Central memory CD8-positive, alpha-beta T cell (primary cell): ENCODE measurements around the gene GET3.
"Not testable (repeated sequence)": the region's sequence is repeated elsewhere in the genome, so short reads cannot be mapped to it uniquely, and the experiment has no call there.

Experiments
- ATAC-seq: fragments of 150-1000 bp; cut with Tn5 transposase; replicated peaks from 2 replicates; pipeline ENCODE4 v1.10.0; 2022; ENCODE audit warnings: mild to moderate bottlenecking, moderate FRiP score, moderate number of reproducible peaks; ENCODE audit not compliant: poor library complexity, severe bottlenecking; ENCODE audit errors: extremely low read depth
- DNase-seq, 2 donors: peaks; one replicate each; pipeline ENCODE4 v3.0.0; 2021; ENCODE audit warnings: low spot score in 2 of 2
- H3K27ac Mint-ChIP-seq: one replicate; pipeline ENCODE4 v1.8.0; 2022; ENCODE audit warnings: low read depth, mild to moderate bottlenecking, moderate library complexity, mixed read lengths
- H3K27me3 Mint-ChIP-seq: one replicate; pipeline ENCODE4 v1.8.0; 2022; ENCODE audit warnings: mixed read lengths
- H3K36me3 Mint-ChIP-seq: one replicate; pipeline ENCODE4 v1.8.0; 2022; ENCODE audit warnings: mild to moderate bottlenecking, moderate library complexity, mixed read lengths; ENCODE audit not compliant: insufficient read depth
- H3K4me1 Mint-ChIP-seq: one replicate; pipeline ENCODE4 v1.8.0; 2022; ENCODE audit warnings: mixed read lengths
- H3K4me3 Mint-ChIP-seq: one replicate; pipeline ENCODE4 v1.8.0; 2022; ENCODE audit warnings: mild to moderate bottlenecking, moderate library complexity, mixed read lengths
- H3K9me3 Mint-ChIP-seq: one replicate; pipeline ENCODE4 v1.8.0; 2022; ENCODE audit warnings: mixed read lengths

Gene GET3

DNA sequence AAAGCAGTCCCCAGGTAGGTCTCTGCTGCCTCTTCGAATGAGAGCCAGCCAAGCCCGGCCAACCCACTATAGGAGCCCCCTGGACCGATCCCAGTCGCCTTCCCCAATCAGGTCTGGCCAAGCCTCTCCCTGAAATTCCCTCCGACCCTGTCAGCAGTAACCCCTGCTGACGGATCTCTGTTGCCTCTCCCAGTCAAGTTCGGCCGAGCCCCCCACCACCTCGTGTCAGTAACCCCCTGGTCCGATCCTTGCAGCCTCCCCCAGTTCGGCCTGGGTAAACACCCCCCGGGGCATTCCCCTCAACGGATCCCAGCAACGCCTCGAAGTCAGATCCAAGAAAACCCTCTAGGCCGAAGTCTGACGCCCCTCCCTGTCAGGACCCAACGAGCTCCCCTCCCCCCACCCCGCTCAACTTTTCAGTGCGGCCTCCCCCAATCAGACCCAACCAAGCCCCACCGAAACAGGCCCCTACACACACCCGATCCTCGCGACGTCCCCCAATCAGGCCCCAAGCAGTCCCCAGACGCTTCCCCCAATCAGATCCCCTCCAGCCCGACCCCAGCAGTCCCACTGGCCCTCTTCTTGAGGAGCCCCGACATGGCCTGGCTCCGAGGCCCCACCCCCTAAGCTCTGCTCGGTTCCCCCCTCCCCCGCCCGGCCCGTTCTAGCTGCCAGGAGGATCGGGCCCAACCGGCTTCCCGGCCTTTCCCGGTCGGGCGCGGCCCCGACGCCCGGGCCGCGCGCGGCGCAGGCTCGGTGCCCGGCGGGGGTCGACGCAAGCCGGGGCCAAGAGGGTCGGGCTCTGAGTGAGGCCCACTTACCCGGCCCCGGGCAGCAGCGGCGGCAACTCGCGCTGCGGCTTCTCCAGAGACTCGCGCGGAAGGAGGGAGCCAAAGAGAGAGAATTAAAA, 15.4 kb upstream of the GET3 start:
- H3K36me3 Mint-ChIP-seq, result peaks cover 23% of the 10 kb centered on the region
- ATAC-seq (peak; percentile 39), DNase-seq (peak in 1 of 2 donors; percentile 24)
- H3K9me3 Mint-ChIP-seq, result no peaks in the 10 kb centered on the region
- H3K4me1 Mint-ChIP-seq, result peaks cover 44% of the 10 kb centered on the region
- H3K27me3 Mint-ChIP-seq, result no peaks in the 10 kb centered on the region
- H3K27ac Mint-ChIP-seq, result peak overlapping the region; percentile 95
- H3K4me3 Mint-ChIP-seq, result peak overlapping the region; percentile 89

DNA sequence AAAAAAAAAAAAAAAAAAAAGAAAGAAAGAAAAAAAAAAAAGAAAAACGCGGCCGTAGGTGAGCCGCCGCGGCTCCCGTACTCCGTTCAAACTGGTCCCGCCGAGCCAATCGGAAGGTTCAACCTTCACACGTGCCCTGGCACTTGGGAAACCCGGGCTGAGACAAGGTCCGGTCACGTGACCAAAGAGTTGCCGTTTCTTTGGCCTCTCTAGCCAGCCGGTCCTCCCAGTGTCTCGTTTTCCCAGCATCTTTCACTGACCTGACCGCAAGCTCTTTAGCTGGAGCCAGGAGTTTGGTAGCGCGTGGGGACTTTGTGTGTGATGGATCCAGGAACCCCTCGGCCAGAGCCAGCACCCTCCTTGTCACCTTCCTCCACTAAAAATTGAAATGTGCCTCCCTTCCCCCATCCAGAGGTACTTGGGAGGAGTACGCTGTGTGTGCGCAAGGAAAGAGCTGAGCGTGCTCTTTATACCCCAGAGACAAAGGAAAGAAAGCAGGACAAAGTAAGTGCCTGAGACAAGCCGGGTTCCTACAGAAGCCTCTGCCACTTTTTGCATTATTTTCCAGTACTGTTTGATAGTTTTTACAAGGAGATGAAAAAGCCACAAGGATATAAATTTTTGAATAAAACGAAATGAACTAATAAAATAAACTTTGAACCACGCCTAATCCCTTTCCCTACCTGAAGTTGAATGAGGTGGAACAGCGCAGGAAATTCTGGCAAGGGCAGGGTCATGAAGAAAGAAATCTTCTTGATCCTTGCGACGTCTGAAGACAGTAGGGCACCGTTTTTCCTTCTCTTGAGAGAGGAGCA, 14.5 kb upstream of the GET3 start:
- DNase-seq, result peak; percentile 75 to 89
- Mint-ChIP-seq H3K4me1 (peaks cover 44% of the 10 kb centered on the region), H3K27ac (peak overlapping the region; percentile 95), H3K27me3 (no peaks in the 10 kb centered on the region), H3K9me3 (no peaks in the 10 kb centered on the region), H3K36me3 (peaks cover 24% of the 10 kb centered on the region), H3K4me3 (peak overlapping the region; percentile 89)
- peak; percentile 95 for ATAC-seq

DNA sequence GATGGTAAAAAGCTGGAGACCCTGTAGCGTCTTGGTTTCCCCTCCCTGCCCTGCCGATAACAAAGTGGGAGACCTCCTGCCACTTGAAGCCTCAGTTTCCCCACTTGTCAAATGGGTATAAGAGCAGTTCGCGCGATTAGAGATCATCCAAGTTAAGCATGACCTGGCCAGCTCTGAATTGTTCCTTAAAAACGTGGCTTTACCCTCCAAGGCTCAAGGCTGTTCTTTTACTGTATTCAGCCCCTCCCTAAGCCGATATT, 14.0 kb upstream of the GET3 start:
- no peak for DNase-seq

DNA sequence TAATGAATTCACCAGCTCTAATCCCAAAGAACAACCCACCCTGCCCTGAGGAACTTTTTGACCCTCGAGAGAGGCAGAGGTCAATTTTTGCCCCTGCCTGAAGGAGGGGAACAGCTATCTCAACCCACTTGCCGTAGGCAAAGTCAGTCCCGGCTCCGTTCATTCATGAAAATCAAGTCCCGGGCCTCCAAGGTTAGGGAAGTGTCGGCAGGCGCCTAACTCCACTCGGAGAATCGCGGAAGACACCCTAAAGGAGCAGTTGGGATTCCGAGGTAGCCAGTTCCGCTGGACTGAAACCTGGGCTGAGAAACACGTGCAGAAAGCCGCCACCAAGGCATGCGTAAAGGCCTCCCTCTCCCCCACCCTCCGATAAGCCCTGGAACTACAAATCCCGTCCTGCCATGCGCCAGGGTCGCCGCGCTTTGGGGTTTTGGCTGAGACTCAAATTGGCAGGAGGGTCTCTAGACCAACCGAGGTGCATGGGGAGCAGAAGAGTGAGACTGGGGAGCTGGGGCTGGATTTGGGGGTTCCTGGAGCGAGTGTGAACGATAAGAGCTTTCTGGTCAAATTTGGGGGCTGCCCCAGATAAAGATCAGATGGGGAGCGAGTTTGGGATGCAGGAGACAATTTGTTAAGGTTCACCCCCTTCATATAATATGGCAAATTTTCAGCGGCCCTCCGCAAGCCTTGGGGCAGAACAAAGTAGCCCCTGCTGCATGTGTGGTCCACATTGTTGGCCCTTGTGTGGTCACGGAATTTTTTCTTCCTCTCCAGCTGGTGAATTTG, 13.5 kb upstream of the GET3 start, which contains the start of gene TNPO2:
TSS of gene TNPO2 (minus strand) at position 292 of the 786 bp plus-strand sequence. CDS start 2,955 bp downstream, outside the sequence.
- H3K4me3 Mint-ChIP-seq, result peak within 1 kb of the TSS; percentile 89
- DNase-seq (peak; percentile 22 to 32), ATAC-seq (no peak)
- peaks cover 41% of the 10 kb centered on the region for H3K4me1 Mint-ChIP-seq
- no peaks in the 10 kb centered on the region for H3K27me3 Mint-ChIP-seq
- H3K36me3 Mint-ChIP-seq, result peaks cover 26% of the 10 kb centered on the region
- H3K9me3 Mint-ChIP-seq, result no peaks in the 10 kb centered on the region
- H3K27ac Mint-ChIP-seq, result peak within 1 kb of the TSS; percentile 95

More for the DNA sequence above, 14.0 kb upstream of the GET3 start:
- peak overlapping the region; percentile 89 for H3K4me3 Mint-ChIP-seq
- peak overlapping the region; percentile 95 for H3K27ac Mint-ChIP-seq
- no peaks in the 10 kb centered on the region for H3K27me3 Mint-ChIP-seq
- peaks cover 44% of the 10 kb centered on the region for H3K4me1 Mint-ChIP-seq
- H3K9me3 Mint-ChIP-seq, result no peaks in the 10 kb centered on the region
- H3K36me3 Mint-ChIP-seq, result peaks cover 23% of the 10 kb centered on the region
- no peak for ATAC-seq

DNA sequence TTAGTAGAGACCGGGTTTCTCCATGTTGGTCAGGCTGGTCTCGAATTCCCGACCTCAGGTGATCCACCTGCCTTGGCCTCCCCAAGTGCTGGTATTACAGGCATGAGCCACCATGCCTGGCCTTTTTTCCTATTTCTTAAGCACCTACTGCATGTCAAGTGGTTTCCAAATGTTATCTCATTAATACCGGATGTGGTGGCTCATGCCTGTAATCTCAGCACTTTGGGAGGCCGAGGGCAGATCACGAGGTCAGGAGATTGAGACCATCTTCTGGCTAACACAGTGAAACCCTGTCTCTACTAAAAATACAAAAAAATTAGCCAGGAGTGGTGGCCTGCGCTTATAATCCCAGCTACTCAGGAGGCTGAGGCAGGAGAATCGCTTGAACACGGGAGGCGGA, 11.7 kb upstream of the GET3 start:
- Mint-ChIP-seq H3K4me1 (peaks cover 44% of the 10 kb centered on the region), H3K36me3 (peaks cover 38% of the 10 kb centered on the region)
- not testable (repeated sequence) for H3K4me3 Mint-ChIP-seq, H3K27ac Mint-ChIP-seq, DNase-seq, ATAC-seq, H3K27me3 Mint-ChIP-seq, H3K9me3 Mint-ChIP-seq

DNA sequence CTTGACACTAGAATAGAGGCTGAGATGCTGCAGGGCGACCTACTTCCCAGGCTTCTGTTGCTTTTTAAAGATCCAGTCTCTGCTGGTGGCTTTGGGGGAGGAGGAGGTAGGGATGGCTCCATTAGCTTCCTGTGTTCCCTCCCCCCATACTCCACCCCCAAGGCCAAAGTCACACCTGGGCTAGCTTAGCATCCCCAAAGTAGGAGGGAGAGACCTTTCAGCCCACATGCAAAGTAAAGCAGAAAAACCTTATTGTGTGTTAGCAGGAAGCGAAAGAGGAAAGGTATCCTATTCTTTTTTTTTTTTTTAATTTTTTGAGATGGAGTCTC, 10.3 kb upstream of the GET3 start:
- H3K36me3 Mint-ChIP-seq, result peaks cover 35% of the 10 kb centered on the region
- H3K27ac Mint-ChIP-seq, result no peak overlapping the region
- H3K9me3 Mint-ChIP-seq, result no peaks in the 10 kb centered on the region
- no peak for DNase-seq
- H3K4me3 Mint-ChIP-seq, result no peak overlapping the region
- no peaks in the 10 kb centered on the region for H3K27me3 Mint-ChIP-seq
- peaks cover 34% of the 10 kb centered on the region for H3K4me1 Mint-ChIP-seq
- ATAC-seq, result no peak

DNA sequence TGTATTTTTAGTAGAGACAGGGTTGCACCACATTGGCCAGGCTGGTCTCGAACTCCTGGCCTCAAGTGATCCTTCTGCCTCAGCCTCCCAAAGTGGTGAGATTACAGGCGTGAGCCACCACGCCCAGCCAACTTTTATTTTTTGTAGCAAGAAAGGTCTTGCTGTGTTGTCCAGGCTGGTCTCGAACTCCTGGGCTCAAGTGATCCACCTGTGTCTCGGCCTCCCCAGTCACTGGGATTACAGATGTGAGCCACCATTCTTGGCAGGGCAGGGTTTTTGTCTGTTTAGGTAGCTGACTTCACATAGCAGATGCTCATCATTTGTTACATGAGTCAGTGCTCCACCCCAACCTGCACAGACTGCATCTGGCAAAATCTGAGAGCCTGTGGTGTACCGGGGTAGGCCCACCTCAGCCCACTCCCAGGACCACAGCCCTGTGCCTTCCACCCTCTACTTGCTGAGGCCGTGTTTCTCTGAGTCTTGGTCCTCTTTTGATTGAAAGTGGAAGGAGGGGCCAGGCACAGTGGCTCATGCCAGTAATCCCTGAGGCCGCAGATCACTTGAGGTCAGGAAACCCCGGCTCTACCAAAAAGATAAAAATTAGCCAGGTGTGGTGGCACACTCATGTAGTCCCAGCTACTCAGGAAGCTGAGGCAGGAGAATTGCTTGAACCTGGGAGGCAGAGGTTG, 9.4 kb upstream of the GET3 start:
- no peak for ATAC-seq
- H3K27ac Mint-ChIP-seq, result no peak overlapping the region

DNA sequence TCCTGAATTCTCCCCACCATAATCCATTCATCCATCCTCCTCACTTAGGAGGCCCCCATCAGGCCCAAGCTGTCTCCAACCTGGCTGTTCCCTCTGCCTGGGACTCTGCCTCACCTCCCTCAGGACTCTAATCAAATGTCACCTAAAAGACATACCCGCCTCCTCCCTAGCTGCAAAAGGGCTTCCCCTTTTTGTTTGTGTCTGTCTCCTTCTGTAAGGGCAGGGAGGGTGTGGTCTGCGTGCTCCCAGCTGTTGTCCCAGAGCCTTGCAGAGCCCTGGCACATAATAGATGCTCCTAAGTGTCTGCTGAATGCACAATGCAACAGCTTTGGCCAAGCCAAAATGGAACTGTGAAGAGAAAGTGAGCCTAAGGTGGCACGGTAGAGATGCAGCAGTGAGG, 7.2 kb upstream of the GET3 start:
- no peak overlapping the region for H3K4me3 Mint-ChIP-seq
- H3K4me1 Mint-ChIP-seq, result peaks cover 32% of the 10 kb centered on the region
- no peak for ATAC-seq
- H3K36me3 Mint-ChIP-seq, result peaks cover 39% of the 10 kb centered on the region
- no peak for DNase-seq
- peak overlapping the region; percentile 22 for H3K27ac Mint-ChIP-seq
- no peaks in the 10 kb centered on the region for H3K27me3 Mint-ChIP-seq
- no peaks in the 10 kb centered on the region for H3K9me3 Mint-ChIP-seq

More for the DNA sequence above, 9.4 kb upstream of the GET3 start:
- peaks cover 36% of the 10 kb centered on the region for H3K4me1 Mint-ChIP-seq
- no peaks in the 10 kb centered on the region for H3K27me3 Mint-ChIP-seq
- H3K36me3 Mint-ChIP-seq, result peaks cover 34% of the 10 kb centered on the region
- DNase-seq, result no peak
- no peak overlapping the region for H3K4me3 Mint-ChIP-seq
- no peaks in the 10 kb centered on the region for H3K9me3 Mint-ChIP-seq

DNA sequence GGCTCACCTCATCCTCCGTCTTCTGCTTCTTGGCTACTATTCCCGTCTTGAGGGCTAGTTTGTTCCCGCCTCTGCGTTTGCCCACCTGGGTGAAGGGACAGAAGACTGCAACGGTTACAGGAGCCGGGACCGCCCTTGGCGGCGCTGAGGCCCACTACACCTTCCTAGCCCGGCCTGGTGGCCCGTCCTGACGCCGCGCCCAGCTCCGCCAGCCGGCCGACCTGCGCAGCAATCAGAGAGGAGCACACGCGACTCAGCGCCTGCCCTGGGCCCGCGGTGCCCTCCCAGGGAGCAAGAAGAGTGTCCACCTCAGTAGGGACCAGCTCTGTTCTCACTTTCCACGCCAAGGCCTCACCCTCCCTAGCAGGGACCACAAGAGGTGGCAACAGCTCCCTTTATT, 6.0 kb upstream of the GET3 start:
- H3K36me3 Mint-ChIP-seq, result peaks cover 39% of the 10 kb centered on the region
- no peak overlapping the region for H3K27ac Mint-ChIP-seq
- H3K4me1 Mint-ChIP-seq, result peaks cover 33% of the 10 kb centered on the region
- no peaks in the 10 kb centered on the region for H3K9me3 Mint-ChIP-seq
- DNase-seq (no peak), ATAC-seq (no peak)
- no peaks in the 10 kb centered on the region for H3K27me3 Mint-ChIP-seq
- peak overlapping the region; percentile 95 for H3K4me3 Mint-ChIP-seq

DNA sequence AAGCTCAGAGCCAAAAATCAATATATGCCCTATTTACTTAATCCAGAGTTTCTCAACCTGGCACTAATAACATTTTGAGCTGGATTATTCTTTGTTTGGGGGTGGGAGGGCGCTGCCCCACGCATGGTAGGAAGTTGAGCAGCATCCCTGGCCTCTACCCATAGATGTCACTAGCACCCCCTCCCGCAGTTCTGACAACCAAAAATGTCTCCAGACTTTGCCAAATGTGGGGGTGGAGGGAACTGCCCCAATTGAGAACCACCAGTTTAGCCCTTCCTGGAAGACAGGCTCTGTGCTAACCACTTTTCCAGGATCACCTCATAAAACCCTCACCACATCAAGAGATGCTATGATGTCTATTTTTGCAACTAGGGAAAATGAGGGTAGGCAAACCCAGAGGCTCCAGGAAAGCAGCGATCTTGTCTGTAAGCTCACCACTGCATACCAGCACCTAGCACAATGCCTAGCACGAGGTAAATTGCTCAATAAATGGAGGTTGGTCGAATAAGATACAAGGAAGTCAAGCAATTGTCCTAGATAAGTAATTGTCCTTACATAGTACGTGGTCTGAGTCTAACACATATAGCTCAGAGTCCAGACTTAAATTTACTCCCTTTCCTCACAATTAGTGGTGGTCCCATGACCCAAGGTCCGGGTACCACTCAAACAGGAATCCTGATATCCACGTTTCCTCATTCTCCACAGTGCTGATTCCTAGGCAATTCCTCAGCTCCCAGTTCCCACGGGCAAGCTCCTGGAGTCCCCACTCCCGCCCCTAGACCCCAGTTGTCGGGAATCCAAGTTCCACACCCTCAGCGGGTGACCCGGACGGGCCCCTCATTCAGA, 3.7 kb upstream of the GET3 start:
- no peak for ATAC-seq
- H3K27me3 Mint-ChIP-seq, result no peaks in the 10 kb centered on the region
- H3K4me1 Mint-ChIP-seq, result peaks cover 49% of the 10 kb centered on the region
- H3K27ac Mint-ChIP-seq, result peak overlapping the region; percentile 77
- H3K9me3 Mint-ChIP-seq, result no peaks in the 10 kb centered on the region
- peaks cover 40% of the 10 kb centered on the region for H3K36me3 Mint-ChIP-seq
- H3K4me3 Mint-ChIP-seq, result peak overlapping the region; percentile 95
- no peak for DNase-seq

DNA sequence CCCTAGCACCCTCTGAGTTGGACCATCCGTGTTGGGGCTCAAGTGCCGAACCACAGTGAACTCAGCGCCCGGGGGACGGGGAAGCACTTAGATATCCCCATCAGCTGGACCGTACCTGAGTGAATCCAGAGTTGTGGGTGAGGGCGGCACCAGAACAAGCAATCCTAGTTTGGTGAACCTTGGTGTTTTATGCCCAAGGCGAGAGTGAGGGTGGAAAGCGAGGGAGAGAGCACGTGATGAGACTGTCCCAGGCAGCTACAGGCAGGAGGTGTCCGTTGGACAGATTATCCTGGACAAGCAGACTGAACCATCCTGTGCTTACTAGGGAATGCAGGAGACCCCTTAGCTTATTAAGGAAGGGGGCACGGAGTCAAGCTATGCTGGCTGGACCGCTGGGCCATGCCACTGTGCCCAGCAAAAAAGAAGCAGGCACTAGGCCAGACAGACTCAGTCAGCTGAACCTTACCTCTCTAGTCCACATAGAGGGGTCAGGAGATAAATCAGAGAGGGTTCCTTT, 596 bp downstream of the GET3 start:
- peaks cover 26% of the 10 kb centered on the region for H3K36me3 Mint-ChIP-seq
- ATAC-seq (no peak), DNase-seq (no peak)
- no peaks in the 10 kb centered on the region for H3K9me3 Mint-ChIP-seq
- peaks cover 38% of the 10 kb centered on the region for H3K4me1 Mint-ChIP-seq
- H3K4me3 Mint-ChIP-seq, result peak overlapping the region; percentile 93
- H3K27ac Mint-ChIP-seq, result peak overlapping the region; percentile 61
- no peaks in the 10 kb centered on the region for H3K27me3 Mint-ChIP-seq
